Thoracic aorta (tissue), 2 donors: ENCODE measurements around the gene FGF9. TPM values are rescaled to one million over a fixed set of nuclear protein-coding genes. Genes with fewer than 3 reads are reported as not detected.

ENCODE experiments used
- ATAC-seq: fragments of 150-250 bp; one replicate; pipeline ENCODE4 v1.8.0; 2017; ENCODE audit warnings: low read depth; ENCODE audit not compliant: insufficient number of reproducible peaks, low FRiP score
- DNase-seq: peaks from one replicate; pipeline ENCODE4 v3.0.0-alpha.2; 2020; ENCODE audit warnings: low spot score
- H3K27ac ChIP-seq, 2 donors: fragments of 200-600 bp; sonication (generic); 1 replicate in 1 of 2; 2 replicates in 1 of 2; pipeline ENCODE4 v1.5.1; 2016; ENCODE audit warnings: mild to moderate bottlenecking in 2 of 2, moderate library complexity in 2 of 2
- H3K27me3 ChIP-seq: fragments of 200-600 bp; sonication (generic); replicated peaks from 2 replicates; pipeline ENCODE4 v1.6.0; 2016; ENCODE audit warnings: mild to moderate bottlenecking; ENCODE audit not compliant: insufficient read depth
- H3K36me3 ChIP-seq: fragments of 200-600 bp; sonication (generic); one replicate; pipeline ENCODE4 v1.5.1; 2016
- H3K4me1 ChIP-seq, 2 donors: fragments of 200-600 bp; sonication (generic); 1 replicate in 1 of 2; 2 replicates in 1 of 2; pipeline versions ENCODE4 v1.5.1 to v1.6.0; 2016; ENCODE audit warnings: low read depth in 2 of 2, mild to moderate bottlenecking in 1 of 2; ENCODE audit not compliant: control insufficient read depth in 1 of 2
- H3K4me3 ChIP-seq: fragments of 200-600 bp; sonication (generic); 2 replicates; pipeline ENCODE4 v1.5.1; 2016; ENCODE audit warnings: mild to moderate bottlenecking
- H3K9me3 ChIP-seq: fragments of 200-600 bp; sonication (generic); 2 replicates; pipeline ENCODE4 v1.5.1; 2016
- total RNA-seq, 2 donors: library from RNA; depleted of rRNA; stranded (reverse); fragments of >200 nt; gene quantifications; one replicate each; pipeline versions ENCODE4 v1.1.0 to v1.2.3, GENCODE V29; 2016
- TF ChIP-seq, protein P1 (sequence below): fragments of 200-600 bp; sonication (generic); IDR thresholded peaks from one replicate; pipeline ENCODE4 v1.5.1; 2019; ENCODE audit warnings: antibody characterized with exemption

The FGF9 gene
- total RNA-seq, 2 donors from 2014 or later, result 0.27 TPM; not detected in 1

DNA sequence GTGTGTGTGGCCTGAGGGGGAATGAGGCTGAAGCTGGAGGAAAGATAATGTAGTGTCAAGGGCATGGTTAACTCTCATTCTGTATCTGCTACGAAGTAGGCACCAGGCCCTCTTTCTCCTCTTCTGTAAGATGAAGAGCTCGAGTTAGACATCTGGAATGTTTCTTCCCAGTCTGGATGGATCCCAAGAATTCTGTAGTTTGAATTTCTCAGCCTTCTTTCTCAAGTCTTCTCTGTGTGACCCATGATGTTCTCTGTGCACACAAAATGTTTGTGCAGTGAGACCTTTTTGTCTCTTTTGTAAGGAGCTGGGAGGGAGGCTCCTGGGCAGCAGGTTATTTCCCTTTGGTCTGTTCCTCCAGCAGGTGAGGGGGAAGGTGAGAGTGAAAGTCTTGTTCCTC, 13.7 kb downstream of the FGF9 start:
- H3K27ac ChIP-seq, result no peak overlapping the region
- no peaks in the 10 kb centered on the region for H3K27me3 ChIP-seq
- no peaks in the 10 kb centered on the region for H3K36me3 ChIP-seq
- H3K4me3 ChIP-seq, result no peak overlapping the region
- DNase-seq (no peak), ATAC-seq (no peak)
- TF ChIP-seq, protein P1, sequence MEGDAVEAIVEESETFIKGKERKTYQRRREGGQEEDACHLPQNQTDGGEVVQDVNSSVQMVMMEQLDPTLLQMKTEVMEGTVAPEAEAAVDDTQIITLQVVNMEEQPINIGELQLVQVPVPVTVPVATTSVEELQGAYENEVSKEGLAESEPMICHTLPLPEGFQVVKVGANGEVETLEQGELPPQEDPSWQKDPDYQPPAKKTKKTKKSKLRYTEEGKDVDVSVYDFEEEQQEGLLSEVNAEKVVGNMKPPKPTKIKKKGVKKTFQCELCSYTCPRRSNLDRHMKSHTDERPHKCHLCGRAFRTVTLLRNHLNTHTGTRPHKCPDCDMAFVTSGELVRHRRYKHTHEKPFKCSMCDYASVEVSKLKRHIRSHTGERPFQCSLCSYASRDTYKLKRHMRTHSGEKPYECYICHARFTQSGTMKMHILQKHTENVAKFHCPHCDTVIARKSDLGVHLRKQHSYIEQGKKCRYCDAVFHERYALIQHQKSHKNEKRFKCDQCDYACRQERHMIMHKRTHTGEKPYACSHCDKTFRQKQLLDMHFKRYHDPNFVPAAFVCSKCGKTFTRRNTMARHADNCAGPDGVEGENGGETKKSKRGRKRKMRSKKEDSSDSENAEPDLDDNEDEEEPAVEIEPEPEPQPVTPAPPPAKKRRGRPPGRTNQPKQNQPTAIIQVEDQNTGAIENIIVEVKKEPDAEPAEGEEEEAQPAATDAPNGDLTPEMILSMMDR, result no peak
- no peaks in the 10 kb centered on the region for H3K9me3 ChIP-seq
- no peaks in the 10 kb centered on the region for H3K4me1 ChIP-seq

DNA sequence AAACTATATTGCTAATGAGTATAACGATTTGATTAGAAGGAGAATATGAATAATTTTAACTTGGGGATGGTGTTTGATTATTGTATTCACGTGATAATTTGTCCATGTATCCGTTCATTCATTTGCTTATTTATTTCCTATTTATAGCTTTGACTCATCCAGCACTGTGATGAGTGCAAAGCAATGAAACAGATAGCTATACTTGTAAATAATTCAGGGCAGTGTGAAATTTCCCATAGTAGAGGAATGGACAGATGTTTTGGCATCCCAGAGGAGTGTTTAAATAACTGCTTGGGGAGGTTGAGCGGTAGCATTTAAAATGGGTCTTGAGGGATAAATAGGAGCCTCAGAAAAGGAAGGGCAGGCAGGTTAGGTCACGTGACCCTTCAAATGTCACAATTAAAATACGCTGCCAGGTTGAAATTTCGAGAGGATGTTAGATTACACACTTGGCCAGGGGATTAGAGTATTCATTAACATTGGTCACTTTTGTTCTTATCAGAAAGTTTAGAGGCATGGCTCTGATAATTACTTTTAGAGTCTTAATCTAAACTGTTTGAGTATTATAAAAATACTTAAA, 14.7 kb downstream of the FGF9 start:
- DNase-seq, result no peak
- H3K4me1 ChIP-seq, result no peaks in the 10 kb centered on the region
- H3K27ac ChIP-seq, result no peak overlapping the region
- H3K4me3 ChIP-seq, result no peak overlapping the region
- H3K27me3 ChIP-seq, result no peaks in the 10 kb centered on the region
- TF ChIP-seq, protein P1, result no peak
- no peak for ATAC-seq
- no peaks in the 10 kb centered on the region for H3K36me3 ChIP-seq
- no peaks in the 10 kb centered on the region for H3K9me3 ChIP-seq

DNA sequence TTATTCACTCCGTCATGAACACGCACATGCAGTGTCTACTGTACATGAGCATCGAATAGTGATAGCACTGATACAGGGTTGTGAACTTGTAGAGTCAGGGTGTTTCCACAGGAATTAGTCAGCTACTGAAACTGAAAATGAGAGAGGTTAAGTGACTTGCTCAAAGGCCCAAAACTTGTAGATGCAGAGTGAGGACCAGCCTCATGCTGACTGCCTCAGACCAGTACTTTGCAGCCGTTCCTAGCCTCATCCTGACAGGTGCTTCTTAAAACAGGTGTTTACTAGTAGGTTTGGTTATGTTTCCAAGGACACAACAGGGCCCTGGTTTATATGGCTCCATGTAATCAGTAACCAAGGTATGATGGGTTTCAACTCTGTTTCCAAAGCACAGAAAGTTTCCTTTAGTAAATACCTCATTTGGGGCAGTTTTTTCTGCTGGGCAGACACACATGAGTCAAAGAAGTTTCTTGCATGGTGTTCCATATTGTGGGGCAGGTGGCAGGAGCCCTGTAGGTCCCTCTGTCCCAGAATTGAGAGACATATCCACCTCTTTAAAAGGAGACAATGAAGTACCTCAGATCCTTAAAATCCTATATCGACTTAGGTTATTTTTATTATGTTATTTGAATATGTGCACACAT, 16.0 kb downstream of the FGF9 start:
- DNase-seq (no peak), ATAC-seq (no peak)
- H3K4me3 ChIP-seq, result no peak overlapping the region
- no peaks in the 10 kb centered on the region for H3K36me3 ChIP-seq
- no peaks in the 10 kb centered on the region for H3K27me3 ChIP-seq
- no peak overlapping the region for H3K27ac ChIP-seq
- H3K9me3 ChIP-seq, result no peaks in the 10 kb centered on the region
- H3K4me1 ChIP-seq, result no peaks in the 10 kb centered on the region
- TF ChIP-seq, protein P1, result no peak

DNA sequence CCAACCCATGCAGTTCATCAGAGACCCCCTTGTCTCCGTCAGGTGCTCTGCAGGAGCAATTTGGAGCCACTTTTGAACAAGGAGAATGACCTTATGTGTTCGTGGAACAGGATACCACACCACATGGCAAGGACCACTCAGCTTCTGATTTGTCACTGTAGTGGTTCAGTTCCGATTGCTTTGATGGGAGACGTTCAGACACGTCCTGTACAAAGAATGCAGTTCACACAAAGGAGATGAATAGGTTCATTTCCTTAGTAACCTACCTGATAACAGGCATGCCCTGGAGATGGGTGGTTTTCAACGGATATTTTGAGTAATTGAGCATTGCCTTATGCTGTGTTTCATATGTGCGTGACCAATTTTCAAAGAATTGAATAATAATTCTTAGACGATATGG, 17.2 kb downstream of the FGF9 start:
- TF ChIP-seq, protein P1, result no peak
- DNase-seq (no peak), ATAC-seq (no peak)
- no peaks in the 10 kb centered on the region for H3K27me3 ChIP-seq
- H3K9me3 ChIP-seq, result no peaks in the 10 kb centered on the region
- H3K36me3 ChIP-seq, result no peaks in the 10 kb centered on the region
- H3K4me1 ChIP-seq, result no peaks in the 10 kb centered on the region
- no peak overlapping the region for H3K4me3 ChIP-seq
- no peak overlapping the region for H3K27ac ChIP-seq

DNA sequence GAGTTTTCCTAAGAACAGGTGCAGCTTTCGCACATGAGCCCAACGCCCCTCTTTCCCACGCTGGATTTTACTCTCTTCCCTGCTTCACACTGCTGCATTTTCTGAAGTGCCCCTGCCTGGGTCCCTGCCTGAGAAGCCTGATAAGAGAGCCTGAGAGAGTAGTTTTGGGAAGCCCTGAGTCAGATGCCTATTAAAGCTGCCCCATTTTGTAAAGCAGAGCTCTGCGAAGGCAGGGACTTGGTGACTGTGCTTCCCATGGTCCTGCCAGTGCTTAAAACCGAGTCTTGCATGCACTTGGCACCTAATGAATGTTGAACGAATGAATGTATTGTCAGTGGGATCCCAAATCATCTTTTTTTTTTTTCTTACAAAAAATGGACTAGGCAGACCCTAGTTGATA, 18.2 kb downstream of the FGF9 start:
- Histone ChIP-seq H3K27me3 (no peaks in the 10 kb centered on the region), H3K9me3 (no peaks in the 10 kb centered on the region), H3K36me3 (no peaks in the 10 kb centered on the region), H3K4me3 (no peak overlapping the region), H3K4me1 (no peaks in the 10 kb centered on the region), H3K27ac (no peak overlapping the region)
- TF ChIP-seq, protein P1, result no peak
- no peak for ATAC-seq
- no peak for DNase-seq
